GM12878 (cell line): ENCODE measurements around the gene PKDREJ. TPM values are rescaled to one million over a fixed set of nuclear protein-coding genes. Genes with fewer than 3 reads are reported as not detected.

Source experiments
- ATAC-seq: fragments of 200-7000 bp; cut with Tn5 transposase; 3 replicates; pipeline ENCODE4 v1.9.1; 2020; ENCODE audit warnings: mild to moderate bottlenecking, moderate library complexity
- BruUV-seq: library from RNA; stranded (reverse); fragments of 400-500 nt; replicated peaks from 2 replicates; lab custom pipeline; 2021; lab: Mats Ljungman, UMichigan
- CTCF ChIA-PET: fragments of 300-600 bp; sonication (Branson Sonifier 250); formaldehyde crosslinking; extraction: SDS; loops from one replicate; lab custom pipeline; 2021; ENCODE audit warnings: inconsistent platforms; lab: Yijun Ruan, JAX
- POLR2A ChIA-PET: fragments of 350-600 bp; formaldehyde crosslinking; extraction: SDS; loops from one replicate; lab custom pipeline; 2021; ENCODE audit warnings: inconsistent platforms; lab: Charles Lee
- RAD21 ChIA-PET: fragments of 300-600 bp; sonication (Branson Sonifier 250); formaldehyde crosslinking; loops from one replicate; lab custom pipeline; 2023; ENCODE audit warnings: antibody characterized with exemption; ENCODE audit not compliant: unreplicated experiment; lab: Charles Lee
- SMC1A ChIA-PET: fragments of 300-600 bp; sonication (Branson Sonifier 250); formaldehyde crosslinking; loops from one replicate; lab custom pipeline; 2023; ENCODE audit not compliant: unreplicated experiment, uncharacterized antibody; lab: Charles Lee
- DNase-seq: peaks from one replicate; pipeline ENCODE4 v3.0.0-alpha.2; 2011; ENCODE audit warnings: low read depth, low spot score
- FAIRE-seq: peaks from 3 replicates; lab custom pipeline; 2011; peaks lifted over from hg19 to GRCh38; lab: Jason Lieb, UNC
- H2AFZ ChIP-seq: 2 replicates; pipeline ENCODE4 v1.6.0; 2011; ENCODE audit warnings: low read depth, low read length, control low read depth; ENCODE audit not compliant: control insufficient read depth
- H3K27ac ChIP-seq: 2 replicates; pipeline ENCODE4 v1.5.1; 2011; ENCODE audit warnings: control low read depth; ENCODE audit not compliant: control insufficient read depth, insufficient read depth
- H3K27me3 ChIP-seq, 2 experiments: replicated peaks in 1 of 2; 2 replicates each; pipeline versions ENCODE4 v1.6.0 to v1.6.1; 2011; ENCODE audit warnings: low read length in 1 of 2; ENCODE audit not compliant: control insufficient read depth in 2 of 2, insufficient read depth in 2 of 2
- H3K36me3 ChIP-seq, 2 experiments: 2 replicates each; pipeline ENCODE4 v1.5.1; 2011; ENCODE audit warnings: low read length in 1 of 2; ENCODE audit not compliant: control insufficient read depth in 2 of 2, insufficient read depth in 2 of 2
- H3K4me1 ChIP-seq: 2 replicates; pipeline ENCODE4 v1.6.1; 2011; ENCODE audit warnings: mild to moderate bottlenecking, low read length, moderate library complexity, mixed read lengths; ENCODE audit not compliant: control insufficient read depth, insufficient read depth
- H3K4me2 ChIP-seq: 2 replicates; pipeline ENCODE4 v1.6.0; 2011; ENCODE audit warnings: control low read depth; ENCODE audit not compliant: control insufficient read depth, insufficient read depth
- H3K4me3 ChIP-seq: fragments of 200-600 bp; sonication (generic); 2 replicates; pipeline ENCODE4 v1.5.1; 2016
- H3K79me2 ChIP-seq: 2 replicates; pipeline ENCODE4 v1.6.0; 2011; ENCODE audit warnings: low read length; ENCODE audit not compliant: control insufficient read depth, insufficient read depth
- H3K9ac ChIP-seq: 2 replicates; pipeline ENCODE4 v1.8.0; 2011; ENCODE audit warnings: low read length, control low read depth, mixed read lengths; ENCODE audit not compliant: control insufficient read depth, insufficient read depth
- H3K9me3 ChIP-seq: replicated peaks from 3 replicates; pipeline ENCODE4 v1.5.1; 2011; ENCODE audit warnings: mild to moderate bottlenecking, low read length; ENCODE audit not compliant: control insufficient read depth, insufficient read depth
- H4K20me1 ChIP-seq: 2 replicates; pipeline ENCODE4 v1.6.0; 2011; ENCODE audit not compliant: control insufficient read depth, insufficient read depth
- BMI1 ChIP-seq: fragments of 450-650 bp; IDR thresholded peaks from 2 replicates; pipeline ENCODE4 v1.6.1; 2016; ENCODE audit warnings: mild to moderate bottlenecking, moderate library complexity, borderline replicate concordance
- CBX3 ChIP-seq: fragments of 200-600 bp; sonication (generic); IDR thresholded peaks from 2 replicates; pipeline ENCODE4 v1.6.1; 2016; ENCODE audit warnings: low read depth, borderline replicate concordance
- FOXK2 ChIP-seq: fragments of 450-650 bp; IDR thresholded peaks from 2 replicates; pipeline ENCODE4 v1.6.1; 2017; ENCODE audit warnings: mild to moderate bottlenecking, moderate library complexity
- KAT2A ChIP-seq: conservative IDR thresholded peaks from 2 replicates; pipeline ENCODE4 v1.6.1; 2011; ENCODE audit warnings: low read depth, low read length; ENCODE audit not compliant: control insufficient read depth
- NR2C1 ChIP-seq: fragments of 450-650 bp; IDR thresholded peaks from 2 replicates; pipeline ENCODE4 v1.6.1; 2017; ENCODE audit warnings: antibody characterized with exemption, mild to moderate bottlenecking, moderate library complexity
- PAX8 ChIP-seq: fragments of 450-650 bp; IDR thresholded peaks from 2 replicates; pipeline ENCODE4 v1.6.1; 2017; ENCODE audit warnings: mild to moderate bottlenecking, moderate library complexity
- POLR2AphosphoS2 ChIP-seq: IDR thresholded peaks from 2 replicates; pipeline ENCODE4 v1.6.1; 2011; ENCODE audit warnings: low read depth, mild to moderate bottlenecking, low read length, improper control_type of control experiment, moderate library complexity
- POU2F2 ChIP-seq: IDR thresholded peaks from 3 replicates; pipeline ENCODE4 v1.6.1; 2011; ENCODE audit warnings: low read depth, mild to moderate bottlenecking, low read length, borderline replicate concordance
- RUNX3 ChIP-seq: IDR thresholded peaks from 2 replicates; pipeline ENCODE4 v1.6.1; 2012; ENCODE audit warnings: low read length, inconsistent platforms
- SREBF2 ChIP-seq: IDR thresholded peaks from 2 replicates; pipeline ENCODE4 v1.6.1; 2012; ENCODE audit warnings: mild to moderate bottlenecking, low read length
- STAT3 ChIP-seq: IDR thresholded peaks from 2 replicates; pipeline ENCODE4 v1.6.1; 2011; ENCODE audit warnings: low read depth, low read length, improper control_type of control experiment
- TCF7 ChIP-seq: IDR thresholded peaks from 2 replicates; pipeline ENCODE4 v1.6.1; 2014; ENCODE audit warnings: antibody characterized with exemption, borderline replicate concordance
- YBX1 ChIP-seq: fragments of 450-650 bp; IDR thresholded peaks from 2 replicates; pipeline ENCODE4 v1.6.1; 2016; ENCODE audit warnings: antibody characterized with exemption
- ZNF622 ChIP-seq: fragments of 450-650 bp; IDR thresholded peaks from 2 replicates; pipeline ENCODE4 v1.6.1; 2017; ENCODE audit warnings: mild to moderate bottlenecking, inconsistent platforms
- ZZZ3 ChIP-seq: IDR thresholded peaks from 2 replicates; pipeline ENCODE4 v1.6.1; 2011; ENCODE audit warnings: low read depth; ENCODE audit not compliant: control insufficient read depth, insufficient read length
- WGBS: methylation state at CpG from one replicate; pipeline ENCODE4 v1.1.6; 2016; ENCODE audit warnings: low lambda C conversion rate; ENCODE audit not compliant: insufficient replicate concordance, insufficient coverage; ENCODE audit errors: missing lambda C conversion rate; 5-methylcytosine and 5-hydroxymethylcytosine counted together
- in situ Hi-C: fragments of 300-500 bp; cut with MboI; formaldehyde crosslinking; loops from 9 replicates; pipeline ENCODE4 v1.14.3; 2018; ENCODE audit warnings: mixed read lengths
- intact Hi-C: fragments of 100-400 bp; cut with micrococcal nuclease; formaldehyde crosslinking; loops from one replicate; pipeline ENCODE4 v1.14.2; 2022; ENCODE audit not compliant: unreplicated experiment
- polyA plus RNA-seq, 11 experiments: library from polyadenylated mRNA; depleted of rRNA in 4 of 11; unstranded in 6 of 11; stranded (reverse) in 5 of 11; fragments of >200 nt; fragmentation: Nextera tagmentation in 4 of 11; fragmentation: Illumina TruSeq in 1 of 11; extraction: Ambion mirVana in 4 of 11; extraction: Trizol in 1 of 11; gene quantifications; 1 replicate in 1 of 11; 2 replicates in 10 of 11; pipeline versions ENCODE4 v1.2.1 to v1.2.3, GENCODE V29; 2011 to 2016; ENCODE audit warnings: inconsistent platforms in 2 of 11, missing spikeins in 2 of 11, low read depth in 1 of 11
- total RNA-seq, 4 experiments: library from RNA; depleted of rRNA in 3 of 4; stranded (reverse); fragments of >200 nt in 3 of 4; fragmentation: Illumina TruSeq in 1 of 4; extraction: Trizol in 1 of 4; gene quantifications; 2 replicates each; pipeline versions ENCODE4 v1.2.1 to v1.2.3, GENCODE V29; 2013 to 2021
- TF ChIP-seq, protein P1 (sequence below): fragments of 450-650 bp; IDR thresholded peaks from 2 replicates; pipeline ENCODE4 v1.6.1; 2014; ENCODE audit warnings: mild to moderate bottlenecking
- TF ChIP-seq, protein P2 (sequence below): IDR thresholded peaks from 2 replicates; pipeline ENCODE4 v1.6.1; 2011; ENCODE audit warnings: mild to moderate bottlenecking, low read depth, low read length, moderate library complexity; ENCODE audit not compliant: insufficient replicate concordance

Gene PKDREJ
- total and polyA plus RNA-seq, 10 of the 15 experiments (the other 5 are each of a cell fraction or from before 2014, with no cell fraction given) = 0.02 to 0.03 TPM; not detected in 8

DNA sequence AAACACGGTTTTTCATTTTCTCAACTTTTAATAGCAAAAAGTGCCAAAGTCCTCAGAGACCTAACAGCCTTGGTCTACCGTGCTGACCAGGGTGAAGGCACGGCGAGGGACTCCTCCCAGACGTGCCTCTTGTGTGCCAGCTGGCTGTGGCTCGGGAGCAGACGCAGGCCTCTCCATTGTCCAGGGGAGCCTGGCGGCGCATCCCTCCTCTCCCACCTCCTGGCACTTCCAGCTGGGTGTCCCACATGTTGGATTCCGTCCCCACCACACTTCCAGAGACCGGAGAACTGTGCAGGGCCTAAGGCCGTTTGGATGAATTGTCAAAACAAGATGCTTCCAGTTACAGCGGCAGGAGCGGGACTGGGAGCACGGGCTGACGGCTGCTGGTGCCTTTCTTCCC, 24.6 kb downstream of the PKDREJ start (continued):
- TF ChIP-seq FOXK2 (no peak), NR2C1 (no peak), TCF7 (no peak)

DNA sequence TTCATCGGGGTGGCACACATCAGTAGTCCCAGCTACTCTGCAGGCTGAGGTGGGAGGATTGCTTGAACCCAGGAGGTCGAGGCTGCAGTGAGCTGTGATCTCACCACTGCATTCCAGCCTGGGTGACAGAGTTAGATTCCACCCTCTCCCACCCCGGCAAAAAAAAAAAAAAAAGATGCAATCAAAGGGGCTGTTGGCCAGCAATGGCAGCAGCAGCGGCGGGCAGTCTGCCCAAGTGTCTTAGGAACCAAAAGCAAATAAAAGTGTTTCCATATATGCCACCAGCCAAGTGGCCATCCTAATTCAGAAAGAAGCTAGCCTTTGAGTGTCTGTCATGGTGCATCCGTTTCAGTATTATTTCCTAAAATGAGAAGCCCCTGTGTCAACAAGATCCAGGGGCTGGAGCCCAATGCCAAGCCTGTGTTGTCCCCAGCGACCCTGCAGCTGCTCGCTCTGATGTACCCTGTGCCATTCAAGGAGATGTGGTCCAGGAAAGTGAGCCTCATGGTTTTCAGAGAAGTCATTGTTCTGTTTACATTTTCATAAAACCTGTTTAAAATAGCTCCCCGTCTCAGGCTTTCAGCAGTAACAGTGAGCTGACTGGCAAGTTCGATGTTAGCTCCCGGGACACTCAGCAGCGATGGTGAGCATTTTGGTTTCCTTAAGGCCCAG, 25.6 kb downstream of the PKDREJ start:
- ChIA-PET POLR2A (interaction anchor here (0.7 kb wide), 1 partner anchor 8 kb away, joined by 4 read pairs; no protein-coding TSS in a partner anchor), RAD21 (no interaction called here)
- no peak for FAIRE-seq

More for the DNA sequence above, 25.6 kb downstream of the PKDREJ start:
- intact Hi-C loops = no loop called here
- H3K27ac ChIP-seq = no peak overlapping the region
- H3K9me3 ChIP-seq = no peaks in the 10 kb centered on the region
- peaks cover 6% of the 10 kb centered on the region for H3K4me1 ChIP-seq
- BruUV-seq = no TSS peak
- no peaks in the 10 kb centered on the region for H3K27me3 ChIP-seq
- H3K4me2 ChIP-seq = no peak overlapping the region
- DNase-seq (no peak), ATAC-seq (no peak)
- TF ChIP-seq POU2F2 (no peak), YBX1 (no peak), PAX8 (no peak), POLR2AphosphoS2 (no peak), KAT2A (no peak), BMI1 (no peak), ZZZ3 (no peak), ZNF622 (no peak), RUNX3 (no peak), SREBF2 (no peak), STAT3 (no peak), CBX3 (no peak)
- TF ChIP-seq, protein P1, sequence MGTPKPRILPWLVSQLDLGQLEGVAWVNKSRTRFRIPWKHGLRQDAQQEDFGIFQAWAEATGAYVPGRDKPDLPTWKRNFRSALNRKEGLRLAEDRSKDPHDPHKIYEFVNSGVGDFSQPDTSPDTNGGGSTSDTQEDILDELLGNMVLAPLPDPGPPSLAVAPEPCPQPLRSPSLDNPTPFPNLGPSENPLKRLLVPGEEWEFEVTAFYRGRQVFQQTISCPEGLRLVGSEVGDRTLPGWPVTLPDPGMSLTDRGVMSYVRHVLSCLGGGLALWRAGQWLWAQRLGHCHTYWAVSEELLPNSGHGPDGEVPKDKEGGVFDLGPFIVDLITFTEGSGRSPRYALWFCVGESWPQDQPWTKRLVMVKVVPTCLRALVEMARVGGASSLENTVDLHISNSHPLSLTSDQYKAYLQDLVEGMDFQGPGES = no peak
- TF ChIP-seq, protein P2, sequence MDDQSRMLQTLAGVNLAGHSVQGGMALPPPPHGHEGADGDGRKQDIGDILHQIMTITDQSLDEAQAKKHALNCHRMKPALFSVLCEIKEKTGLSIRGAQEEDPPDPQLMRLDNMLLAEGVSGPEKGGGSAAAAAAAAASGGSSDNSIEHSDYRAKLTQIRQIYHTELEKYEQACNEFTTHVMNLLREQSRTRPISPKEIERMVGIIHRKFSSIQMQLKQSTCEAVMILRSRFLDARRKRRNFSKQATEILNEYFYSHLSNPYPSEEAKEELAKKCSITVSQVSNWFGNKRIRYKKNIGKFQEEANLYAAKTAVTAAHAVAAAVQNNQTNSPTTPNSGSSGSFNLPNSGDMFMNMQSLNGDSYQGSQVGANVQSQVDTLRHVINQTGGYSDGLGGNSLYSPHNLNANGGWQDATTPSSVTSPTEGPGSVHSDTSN = no peak
- TF ChIP-seq, all 136 proteins: peak for 0
- Histone ChIP-seq H2AFZ (no peak overlapping the region), H3K36me3 (no peaks in the 10 kb centered on the region), H3K9ac (no peak overlapping the region), H3K79me2 (no peaks in the 10 kb centered on the region), H4K20me1 (no peaks in the 10 kb centered on the region), H3K4me3 (no peak overlapping the region)
- WGBS = 91% methylated on average over 12 of the region's 12 CpGs
- in situ Hi-C loops = no loop called here
- CTCF ChIA-PET = no interaction called here
- SMC1A ChIA-PET = no interaction called here
